Measurements from ENCODE around the gene MAMLD1. TPM values are rescaled to one million over a fixed set of nuclear protein-coding genes. Genes with fewer than 3 reads are reported as not detected.

MAMLD1 gene
- total RNA-seq, 1 donor from 2014 or later: 5.0 TPM

DNA sequence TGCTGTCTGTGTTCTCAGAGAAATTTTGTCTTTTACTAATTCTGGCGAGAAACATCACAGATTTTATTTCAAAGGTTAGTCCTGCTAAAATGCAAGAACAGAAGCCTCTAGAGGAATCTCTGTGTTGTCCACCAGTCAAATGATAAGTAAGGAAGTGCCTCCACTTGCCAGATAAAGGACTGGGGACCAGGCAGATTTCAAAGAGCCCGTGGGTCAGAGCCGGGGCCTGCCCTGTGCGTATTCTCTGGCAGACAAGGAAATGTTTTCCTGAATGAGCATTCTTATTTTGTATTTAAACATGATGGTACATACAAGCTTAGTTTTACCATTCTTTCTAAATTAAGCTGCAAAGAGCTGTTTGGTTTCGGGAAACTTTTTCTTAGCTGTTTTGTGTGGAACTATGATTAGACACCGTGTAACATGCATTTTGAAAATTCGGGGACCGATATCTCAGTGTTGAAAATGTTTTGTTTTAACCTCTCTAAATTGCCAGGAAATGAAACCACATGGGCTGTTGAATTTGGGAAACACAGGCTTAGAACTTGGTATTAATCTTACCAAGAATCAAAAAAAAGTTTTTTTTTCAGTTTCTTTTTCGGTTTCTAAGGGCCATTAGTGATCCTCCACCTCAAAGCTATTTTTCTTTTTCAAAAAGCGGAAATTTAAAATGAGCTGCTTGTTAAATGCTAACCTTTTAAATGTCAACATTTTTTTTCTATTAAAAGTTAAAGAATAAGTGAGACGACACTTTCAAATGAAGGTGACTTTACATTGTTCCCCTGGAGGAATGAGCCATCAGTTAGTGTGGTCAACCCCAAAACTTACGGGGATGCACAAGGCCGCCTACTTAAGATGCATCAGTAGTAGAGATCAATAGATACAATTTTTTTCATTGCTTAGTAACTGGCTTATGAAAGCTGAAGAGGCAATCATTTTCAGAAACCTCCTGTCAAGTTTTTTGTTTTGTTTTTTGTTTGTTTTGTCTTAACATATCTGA is 115.7 kb downstream of the MAMLD1 start:
- Histone ChIP-seq H3K27me3 (no peaks in the 10 kb centered on the region), H3K9me3 (no peaks in the 10 kb centered on the region), H3K4me1 (no peaks in the 10 kb centered on the region), H3K36me3 (no peaks in the 10 kb centered on the region), H3K27ac (no peak overlapping the region), H3K4me3 (no peak overlapping the region)
- TF ChIP-seq, protein P1, sequence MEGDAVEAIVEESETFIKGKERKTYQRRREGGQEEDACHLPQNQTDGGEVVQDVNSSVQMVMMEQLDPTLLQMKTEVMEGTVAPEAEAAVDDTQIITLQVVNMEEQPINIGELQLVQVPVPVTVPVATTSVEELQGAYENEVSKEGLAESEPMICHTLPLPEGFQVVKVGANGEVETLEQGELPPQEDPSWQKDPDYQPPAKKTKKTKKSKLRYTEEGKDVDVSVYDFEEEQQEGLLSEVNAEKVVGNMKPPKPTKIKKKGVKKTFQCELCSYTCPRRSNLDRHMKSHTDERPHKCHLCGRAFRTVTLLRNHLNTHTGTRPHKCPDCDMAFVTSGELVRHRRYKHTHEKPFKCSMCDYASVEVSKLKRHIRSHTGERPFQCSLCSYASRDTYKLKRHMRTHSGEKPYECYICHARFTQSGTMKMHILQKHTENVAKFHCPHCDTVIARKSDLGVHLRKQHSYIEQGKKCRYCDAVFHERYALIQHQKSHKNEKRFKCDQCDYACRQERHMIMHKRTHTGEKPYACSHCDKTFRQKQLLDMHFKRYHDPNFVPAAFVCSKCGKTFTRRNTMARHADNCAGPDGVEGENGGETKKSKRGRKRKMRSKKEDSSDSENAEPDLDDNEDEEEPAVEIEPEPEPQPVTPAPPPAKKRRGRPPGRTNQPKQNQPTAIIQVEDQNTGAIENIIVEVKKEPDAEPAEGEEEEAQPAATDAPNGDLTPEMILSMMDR (IDR thresholded peaks at IDR 0.05): no peak
- DNase-seq (no peak), ATAC-seq (no peak)
- intact Hi-C loops (cut with DNase I): no loop called here

DNA sequence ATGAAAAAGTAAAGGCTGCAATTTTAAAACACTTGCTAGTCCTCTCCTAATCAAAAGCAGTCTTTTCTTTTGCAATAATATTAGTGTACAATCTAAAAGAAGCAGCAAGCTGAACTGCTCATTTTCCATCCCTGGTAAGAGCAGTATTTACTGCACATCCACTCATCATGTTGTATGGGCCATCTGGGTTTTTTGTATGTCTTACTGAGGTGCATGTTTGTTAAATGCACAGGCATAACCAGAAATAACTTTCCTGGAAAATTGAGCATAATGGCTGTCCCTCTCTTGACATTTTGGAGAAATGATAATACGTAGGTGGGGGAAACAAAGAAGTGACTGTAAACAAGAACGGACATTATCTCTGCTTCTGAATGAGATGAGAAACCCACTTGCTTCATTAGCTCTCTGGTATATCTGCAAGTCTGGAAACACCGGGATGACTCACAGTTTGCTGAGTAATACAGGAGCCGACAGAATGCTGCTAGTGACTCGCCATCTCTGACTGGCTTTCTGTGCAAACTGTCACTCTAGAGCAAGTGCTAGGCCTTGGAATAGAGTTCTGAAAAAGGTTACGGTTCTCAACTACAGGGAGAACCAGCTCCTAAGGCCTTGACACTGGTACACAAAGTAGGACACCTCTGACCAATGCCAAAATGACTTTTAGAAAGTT is 119.6 kb downstream of the MAMLD1 start:
- ATAC-seq: no peak
- TF ChIP-seq, protein P1 (IDR thresholded peaks at IDR 0.05): no peak

DNA sequence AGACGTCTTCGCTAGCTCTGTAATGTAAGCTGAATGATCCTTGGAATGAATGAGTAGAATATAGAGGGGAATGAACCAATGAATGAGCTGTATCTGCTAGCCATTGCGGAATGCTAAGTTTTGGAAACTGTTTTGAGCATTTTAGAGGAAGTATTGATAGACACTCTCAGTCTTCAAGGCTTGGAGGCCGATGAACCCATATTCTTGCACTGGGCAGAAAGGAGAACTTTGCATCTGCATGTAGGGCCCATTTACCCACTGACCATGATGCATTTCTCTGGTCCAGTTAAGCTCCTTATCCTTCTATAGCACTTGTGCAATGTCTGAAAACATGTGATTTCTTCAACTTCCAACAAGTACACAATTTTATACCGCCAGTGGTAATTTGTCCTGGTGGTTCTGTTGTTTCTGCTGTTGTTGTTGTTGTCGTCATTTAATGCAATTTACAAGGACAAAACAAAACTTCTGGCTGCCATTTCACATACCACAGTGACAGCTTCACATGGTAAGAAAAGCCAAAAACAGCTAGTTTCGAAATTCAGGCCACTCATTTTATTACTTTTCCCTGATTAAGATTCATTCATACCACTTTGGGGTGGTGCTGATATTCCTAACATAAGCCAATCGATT is 120.4 kb downstream of the MAMLD1 start:
- no peak for ATAC-seq
- no peak for DNase-seq
- no peaks in the 10 kb centered on the region for H3K4me1 ChIP-seq
- no peak overlapping the region for H3K4me3 ChIP-seq
- H3K36me3 ChIP-seq: no peaks in the 10 kb centered on the region
- intact Hi-C loops (cut with DNase I): no loop called here
- H3K9me3 ChIP-seq: no peaks in the 10 kb centered on the region
- TF ChIP-seq, protein P1 (IDR thresholded peaks at IDR 0.05): no peak
- H3K27ac ChIP-seq: no peak overlapping the region
- H3K27me3 ChIP-seq: no peaks in the 10 kb centered on the region

More for the DNA sequence above, 119.6 kb downstream of the MAMLD1 start:
- no peak for DNase-seq
- H3K36me3 ChIP-seq: no peaks in the 10 kb centered on the region
- no peaks in the 10 kb centered on the region for H3K9me3 ChIP-seq
- H3K27ac ChIP-seq: no peak overlapping the region
- H3K4me3 ChIP-seq: no peak overlapping the region
- no peaks in the 10 kb centered on the region for H3K4me1 ChIP-seq
- intact Hi-C loops (cut with DNase I): no loop called here
- no peaks in the 10 kb centered on the region for H3K27me3 ChIP-seq

DNA sequence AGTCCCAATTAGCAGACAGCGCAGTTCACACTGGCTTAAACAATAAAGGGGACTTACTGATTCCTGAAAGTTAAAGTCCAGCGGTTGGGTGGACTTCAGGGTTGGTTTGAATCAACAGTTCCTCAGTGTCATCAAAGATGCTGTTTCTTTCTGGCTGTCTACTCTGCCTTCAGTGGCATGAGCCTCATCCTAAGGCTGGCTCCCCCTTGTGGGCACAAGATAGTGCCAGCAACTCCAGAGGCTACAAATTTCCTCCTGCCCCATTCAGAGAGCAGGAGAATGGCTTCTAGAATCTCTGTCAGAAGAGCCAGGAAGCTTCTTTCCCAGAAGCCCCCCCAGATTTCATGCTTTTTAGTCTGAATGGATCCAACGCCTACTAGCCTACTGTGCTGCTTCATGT is 122.9 kb downstream of the MAMLD1 start:
- ATAC-seq (peak; percentile 79), DNase-seq (no peak)
- Histone ChIP-seq H3K36me3 (no peaks in the 10 kb centered on the region), H3K4me3 (no peak overlapping the region), H3K27me3 (no peaks in the 10 kb centered on the region), H3K27ac (no peak overlapping the region), H3K4me1 (no peaks in the 10 kb centered on the region), H3K9me3 (no peaks in the 10 kb centered on the region)
- intact Hi-C loops (cut with DNase I): no loop called here
- TF ChIP-seq, protein P1 (IDR thresholded peaks at IDR 0.05): peak; percentile 54

DNA sequence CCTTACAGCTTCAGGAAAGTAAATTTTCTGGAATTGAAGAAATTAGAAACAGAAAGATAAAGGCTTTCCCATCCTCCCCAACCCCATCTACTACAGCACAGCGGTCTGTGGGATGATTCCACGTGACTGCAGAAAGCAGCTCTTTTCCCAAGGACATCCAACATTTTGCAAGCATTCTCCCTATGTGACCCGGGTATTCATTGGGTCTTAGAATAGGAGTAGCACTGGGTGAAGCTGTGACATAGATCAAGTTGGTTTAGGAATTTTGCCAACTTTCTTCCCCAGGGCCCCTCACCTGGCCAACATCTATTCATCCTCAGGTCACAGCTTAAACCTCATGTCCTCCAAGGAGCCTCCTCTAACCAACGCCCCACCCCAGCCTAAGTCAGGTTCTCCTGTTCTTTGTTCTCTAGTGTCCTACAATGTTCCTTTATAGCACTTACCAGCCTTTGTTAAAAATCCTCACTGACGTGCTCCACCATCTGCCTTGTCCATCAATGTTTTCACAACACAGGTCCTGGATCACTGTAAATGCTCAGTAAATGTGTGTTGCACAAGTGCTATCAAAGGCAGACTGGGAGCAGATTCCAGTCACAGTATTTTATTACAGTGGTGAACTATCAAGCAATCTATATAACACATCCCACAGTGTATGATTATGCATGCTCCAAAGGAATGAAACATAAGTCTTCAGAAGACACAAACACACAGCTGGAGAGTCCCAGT is 124.4 kb downstream of the MAMLD1 start:
- H3K4me1 ChIP-seq: no peaks in the 10 kb centered on the region
- no peaks in the 10 kb centered on the region for H3K27me3 ChIP-seq
- ATAC-seq (no peak), DNase-seq (no peak)
- H3K4me3 ChIP-seq: no peak overlapping the region
- intact Hi-C loops (cut with DNase I): no loop called here
- H3K9me3 ChIP-seq: no peaks in the 10 kb centered on the region
- TF ChIP-seq, protein P1 (IDR thresholded peaks at IDR 0.05): no peak
- H3K36me3 ChIP-seq: no peaks in the 10 kb centered on the region
- H3K27ac ChIP-seq: no peak overlapping the region
